OCI-LY3 (cell line): ENCODE results near the gene ANO10.
"Not testable (repeated sequence)": the region's sequence is repeated elsewhere in the genome, so short reads cannot be mapped to it uniquely, and the experiment has no call there.

Experiments used
- H2AFZ ChIP-seq: fragments of 200-600, 300-600 bp; shearing (Covaris generic); 2 replicates; pipeline ENCODE4 v1.6.0; 2014; ENCODE audit warnings: antibody characterized with exemption, low read depth, low read length
- H3K27ac ChIP-seq: fragments of 200-600, 300-600 bp; sonication (generic); 2 replicates; pipeline ENCODE4 v1.5.1; 2014; ENCODE audit warnings: mild to moderate bottlenecking, low read length, moderate library complexity, mixed read lengths
- H3K27me3 ChIP-seq: fragments of 200-600, 300-600 bp; sonication (generic); 2 replicates; pipeline ENCODE4 v1.6.1; 2014; ENCODE audit warnings: low read depth, low read length, mixed read lengths
- H3K36me3 ChIP-seq: fragments of 200-600, 300-600 bp; sonication (generic); replicated peaks from 2 replicates; pipeline ENCODE3; 2014; ENCODE audit warnings: low read depth, low read length, mixed read lengths
- H3K4me1 ChIP-seq: fragments of 300-600, 200-600 bp; sonication (generic); 2 replicates; pipeline ENCODE4 v1.6.1; 2014; ENCODE audit warnings: low read length, mixed read lengths
- H3K4me2 ChIP-seq: fragments of 200-600, 300-600 bp; sonication (generic); 2 replicates; pipeline ENCODE4 v1.6.1; 2014; ENCODE audit warnings: low read length, mixed read lengths
- H3K4me3 ChIP-seq: fragments of 300-600, 200-600 bp; sonication (generic); 2 replicates; pipeline ENCODE4 v1.5.1; 2014; ENCODE audit warnings: antibody characterized with exemption, mild to moderate bottlenecking, low read length, moderate library complexity
- H3K79me2 ChIP-seq: fragments of 300-600, 200-600 bp; shearing (Covaris generic); 2 replicates; pipeline ENCODE4 v1.6.1; 2014; ENCODE audit warnings: mild to moderate bottlenecking, low read length, mixed read lengths
- H3K9ac ChIP-seq: fragments of 300-600, 200-600 bp; shearing (Covaris generic); 2 replicates; pipeline ENCODE4 v1.6.0; 2014; ENCODE audit warnings: mild to moderate bottlenecking, low read length, moderate library complexity
- H3K9me3 ChIP-seq: fragments of 200-600, 300-600 bp; shearing (Covaris generic); 2 replicates; pipeline ENCODE4 v1.6.1; 2014; ENCODE audit warnings: low read length, mixed read lengths; ENCODE audit not compliant: insufficient read depth
- H4K20me1 ChIP-seq: fragments of 200-600, 300-600 bp; sonication (generic); 2 replicates; pipeline ENCODE4 v1.6.1; 2016; ENCODE audit warnings: low read length, mixed read lengths; ENCODE audit not compliant: insufficient read depth
- EZH2phosphoT487 ChIP-seq: fragments of 200-600 bp; shearing (Covaris generic); IDR thresholded peaks from 2 replicates; pipeline ENCODE4 v1.6.1; 2018; ENCODE audit warnings: antibody characterized with exemption, mixed run types, low read depth
- TF ChIP-seq, protein P1 (sequence below): fragments of 200-600, 300-600 bp; sonication (generic); IDR thresholded peaks from 2 replicates; pipeline ENCODE4 v1.5.1; 2014; ENCODE audit warnings: antibody characterized with exemption, low read length, low read depth

Gene ANO10, protein sequence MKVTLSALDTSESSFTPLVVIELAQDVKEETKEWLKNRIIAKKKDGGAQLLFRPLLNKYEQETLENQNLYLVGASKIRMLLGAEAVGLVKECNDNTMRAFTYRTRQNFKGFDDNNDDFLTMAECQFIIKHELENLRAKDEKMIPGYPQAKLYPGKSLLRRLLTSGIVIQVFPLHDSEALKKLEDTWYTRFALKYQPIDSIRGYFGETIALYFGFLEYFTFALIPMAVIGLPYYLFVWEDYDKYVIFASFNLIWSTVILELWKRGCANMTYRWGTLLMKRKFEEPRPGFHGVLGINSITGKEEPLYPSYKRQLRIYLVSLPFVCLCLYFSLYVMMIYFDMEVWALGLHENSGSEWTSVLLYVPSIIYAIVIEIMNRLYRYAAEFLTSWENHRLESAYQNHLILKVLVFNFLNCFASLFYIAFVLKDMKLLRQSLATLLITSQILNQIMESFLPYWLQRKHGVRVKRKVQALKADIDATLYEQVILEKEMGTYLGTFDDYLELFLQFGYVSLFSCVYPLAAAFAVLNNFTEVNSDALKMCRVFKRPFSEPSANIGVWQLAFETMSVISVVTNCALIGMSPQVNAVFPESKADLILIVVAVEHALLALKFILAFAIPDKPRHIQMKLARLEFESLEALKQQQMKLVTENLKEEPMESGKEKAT

DNA sequence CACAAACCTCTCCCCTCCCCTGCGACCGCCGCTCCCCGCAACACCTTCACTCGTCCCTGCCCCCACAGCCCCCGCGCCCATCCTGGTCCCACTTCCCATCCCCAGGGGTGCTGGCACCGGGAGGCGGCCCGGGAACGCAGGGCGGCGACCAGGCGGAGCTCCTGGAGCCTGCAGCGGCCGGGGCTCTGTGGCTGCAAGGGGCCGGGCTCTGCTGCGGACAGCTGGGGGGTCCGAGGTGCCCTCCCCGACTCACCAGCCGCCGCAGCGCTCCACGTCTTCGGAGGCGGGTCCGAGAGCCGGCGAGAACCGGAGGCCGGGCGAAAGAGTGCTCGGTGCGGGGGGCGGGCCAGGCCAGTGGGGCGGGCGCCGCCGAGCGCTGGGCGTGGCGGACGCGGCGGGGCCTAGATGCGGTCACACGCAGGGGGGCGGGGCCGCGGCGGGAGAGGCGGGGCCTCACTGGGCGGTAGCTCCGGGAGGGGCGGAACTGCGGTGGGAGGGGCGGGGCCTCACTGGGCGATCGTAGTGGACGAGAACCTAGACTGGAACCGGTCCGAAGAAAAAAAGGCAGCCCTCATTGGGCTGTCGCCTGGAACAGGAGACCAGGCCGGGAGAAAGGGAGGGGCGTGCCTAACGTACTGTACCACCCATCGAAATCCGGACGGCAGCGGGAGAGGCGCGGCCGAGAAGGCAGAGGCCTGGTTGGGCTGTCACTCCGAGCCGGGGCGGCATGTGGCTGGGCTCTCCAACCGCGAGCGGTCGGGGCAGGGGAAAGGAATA is at the start of gene ANO10:
ANO10 (minus strand) TSS at position 356 of the 777 bp plus-strand sequence. CDS start 16,159 bp downstream, outside the sequence.
- Histone ChIP-seq H3K36me3 (peaks cover 12% of the 10 kb centered on the region), H2AFZ (0 out of 2 replicates have a peak within 1 kb of the TSS, but pooled peaks have one; percentile 58), H3K4me3 (peak within 1 kb of the TSS; percentile 92), H3K9ac (peak within 1 kb of the TSS; percentile 86), H3K9me3 (no peaks in the 10 kb centered on the region), H3K4me2 (peak within 1 kb of the TSS; percentile 88), H3K27ac (peak within 1 kb of the TSS; percentile 85), H3K27me3 (no peaks in the 10 kb centered on the region), H3K79me2 (peaks cover 43% of the 10 kb centered on the region), H4K20me1 (peaks cover 15% of the 10 kb centered on the region), H3K4me1 (peaks cover 34% of the 10 kb centered on the region)
- TF ChIP-seq, protein P1, sequence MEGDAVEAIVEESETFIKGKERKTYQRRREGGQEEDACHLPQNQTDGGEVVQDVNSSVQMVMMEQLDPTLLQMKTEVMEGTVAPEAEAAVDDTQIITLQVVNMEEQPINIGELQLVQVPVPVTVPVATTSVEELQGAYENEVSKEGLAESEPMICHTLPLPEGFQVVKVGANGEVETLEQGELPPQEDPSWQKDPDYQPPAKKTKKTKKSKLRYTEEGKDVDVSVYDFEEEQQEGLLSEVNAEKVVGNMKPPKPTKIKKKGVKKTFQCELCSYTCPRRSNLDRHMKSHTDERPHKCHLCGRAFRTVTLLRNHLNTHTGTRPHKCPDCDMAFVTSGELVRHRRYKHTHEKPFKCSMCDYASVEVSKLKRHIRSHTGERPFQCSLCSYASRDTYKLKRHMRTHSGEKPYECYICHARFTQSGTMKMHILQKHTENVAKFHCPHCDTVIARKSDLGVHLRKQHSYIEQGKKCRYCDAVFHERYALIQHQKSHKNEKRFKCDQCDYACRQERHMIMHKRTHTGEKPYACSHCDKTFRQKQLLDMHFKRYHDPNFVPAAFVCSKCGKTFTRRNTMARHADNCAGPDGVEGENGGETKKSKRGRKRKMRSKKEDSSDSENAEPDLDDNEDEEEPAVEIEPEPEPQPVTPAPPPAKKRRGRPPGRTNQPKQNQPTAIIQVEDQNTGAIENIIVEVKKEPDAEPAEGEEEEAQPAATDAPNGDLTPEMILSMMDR, result no peak
- no peak for TF ChIP-seq EZH2phosphoT487

DNA sequence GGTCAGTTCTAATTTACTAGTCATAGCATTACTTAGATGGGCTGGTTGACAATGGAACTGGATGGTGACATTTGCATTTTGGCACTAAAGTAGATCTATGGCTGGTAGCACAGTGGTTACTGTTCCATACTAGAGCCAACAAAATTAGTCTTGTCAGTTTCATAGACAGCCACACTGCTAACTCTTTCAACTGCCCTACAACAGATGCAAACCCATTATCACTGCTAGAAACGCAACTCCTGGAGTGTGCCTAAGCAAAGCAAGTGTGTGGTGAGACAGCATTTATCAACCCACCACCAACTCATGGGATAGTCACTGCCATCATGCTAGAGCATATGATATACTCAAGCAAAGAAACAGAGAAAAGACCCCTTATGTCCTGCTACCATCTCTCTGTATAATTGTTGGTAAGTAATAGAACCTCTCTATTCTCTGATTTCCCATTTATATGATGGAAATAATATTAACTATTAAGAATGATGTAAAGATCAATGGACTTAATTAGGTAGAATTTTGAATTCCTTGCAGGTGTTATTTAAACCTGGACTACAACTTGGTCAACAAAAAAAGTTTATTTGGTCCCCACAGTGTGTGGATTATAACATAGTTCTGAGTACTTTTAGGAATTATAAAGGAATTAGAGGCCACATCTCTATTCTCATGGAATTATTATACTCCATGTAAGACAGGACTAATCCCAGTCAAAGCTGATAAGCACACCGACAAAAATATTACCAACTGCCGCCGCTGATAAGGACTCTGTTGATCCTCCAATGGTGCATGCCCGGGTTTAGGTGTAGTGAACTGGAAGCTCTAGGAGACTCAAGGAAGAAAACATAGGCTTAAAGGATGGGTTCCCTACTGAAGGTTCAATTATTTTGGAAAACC is 49.1 kb upstream of the ANO10 start:
- H3K4me3 ChIP-seq, result no peak overlapping the region
- no peaks in the 10 kb centered on the region for H3K9me3 ChIP-seq
- H3K27ac ChIP-seq, result no peak overlapping the region
- H3K4me1 ChIP-seq, result no peaks in the 10 kb centered on the region
- H2AFZ ChIP-seq, result no peak overlapping the region
- H4K20me1 ChIP-seq, result no peaks in the 10 kb centered on the region
- TF ChIP-seq, protein P1, result no peak
- no peak for TF ChIP-seq EZH2phosphoT487
- H3K27me3 ChIP-seq, result no peaks in the 10 kb centered on the region; the same call in 1 of the 2 replicates
- H3K36me3 ChIP-seq, result no peaks in the 10 kb centered on the region
- no peak overlapping the region for H3K9ac ChIP-seq
- H3K4me2 ChIP-seq, result no peak overlapping the region
- no peaks in the 10 kb centered on the region for H3K79me2 ChIP-seq

DNA sequence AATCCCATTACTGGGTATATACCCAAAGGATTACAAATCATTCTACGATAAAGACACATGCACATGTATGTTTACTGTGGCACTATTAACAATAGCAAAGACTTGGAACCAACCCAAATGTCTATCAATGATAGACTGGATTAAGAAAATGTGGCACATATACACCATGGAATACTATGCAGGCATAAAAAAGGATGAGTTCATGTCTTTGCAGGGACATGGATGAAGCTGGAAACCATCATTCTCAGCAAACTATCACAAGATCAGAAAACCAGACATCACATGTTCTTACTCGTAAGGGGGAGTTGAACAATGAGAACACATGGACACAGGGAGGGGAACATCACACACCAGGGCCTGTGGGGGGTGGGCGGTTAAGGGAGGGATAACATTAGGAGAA is 43.2 kb upstream of the ANO10 start:
- H3K4me2 ChIP-seq, H3K27me3 ChIP-seq, H3K9me3 ChIP-seq, H3K9ac ChIP-seq, H4K20me1 ChIP-seq, H3K4me1 ChIP-seq, H2AFZ ChIP-seq, H3K36me3 ChIP-seq, H3K27ac ChIP-seq, H3K79me2 ChIP-seq, H3K4me3 ChIP-seq: not testable (repeated sequence)

DNA sequence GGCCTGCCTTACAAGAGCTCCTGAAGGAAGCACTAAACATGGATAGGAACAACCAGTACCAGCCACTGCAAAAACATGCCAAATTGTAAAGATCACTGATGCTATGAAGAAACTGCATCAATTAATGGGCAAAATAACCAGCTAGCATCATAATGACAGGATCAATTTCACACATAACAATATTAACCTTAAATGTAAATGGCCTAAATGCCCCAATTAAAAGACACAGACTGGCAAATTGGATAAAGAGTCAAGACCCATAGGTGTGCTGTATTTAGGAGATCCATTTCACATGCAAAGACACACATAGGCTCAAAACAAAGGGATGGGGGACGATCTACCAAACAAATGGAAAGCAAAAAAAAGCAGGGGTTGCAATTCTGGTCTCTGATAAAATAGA is 39.6 kb upstream of the ANO10 start:
- not testable (repeated sequence) for H3K36me3 ChIP-seq, H3K27me3 ChIP-seq, H3K9ac ChIP-seq

More for the DNA sequence above, 39.6 kb upstream of the ANO10 start:
- H4K20me1 ChIP-seq, H3K27ac ChIP-seq, H3K4me3 ChIP-seq, H3K4me2 ChIP-seq, H2AFZ ChIP-seq, H3K9me3 ChIP-seq, H3K4me1 ChIP-seq, H3K79me2 ChIP-seq: not testable (repeated sequence)
